GM19328 (cell line): Measurements from ENCODE around the gene COL1A2.

Experiments used
- ATAC-seq: cut with Tn5 transposase; IDR thresholded peaks from one replicate; pipeline ENCODE4 v1.9.1; 2021; ENCODE audit warnings: mild to moderate bottlenecking, moderate library complexity; ENCODE audit not compliant: unreplicated experiment

The COL1A2 gene

GRCh38 chr7:94409200-94409948 lies 14.7 kb downstream of the COL1A2 start:
- no peak for ATAC-seq

- ATAC-seq, result no peak
These were observed 15.9 kb downstream of the COL1A2 start for GRCh38 chr7:94410413-94411187.

- ATAC-seq, result no peak
These were observed 16.4 kb downstream of the COL1A2 start for GRCh38 chr7:94411188-94411466.

GRCh38 chr7:94412762-94413322 lies 18.1 kb downstream of the COL1A2 start:
- no peak for ATAC-seq

GRCh38 chr7:94414481-94414880 lies 19.8 kb downstream of the COL1A2 start:
- no peak for ATAC-seq

GRCh38 chr7:94414980-94415379 lies 20.3 kb downstream of the COL1A2 start:
- no peak for ATAC-seq

GRCh38 chr7:94417306-94417705 lies 22.6 kb downstream of the COL1A2 start:
- ATAC-seq, result no peak

- no peak for ATAC-seq
These were observed 23.2 kb downstream of the COL1A2 start for GRCh38 chr7:94417901-94418300.

GRCh38 chr7:94418851-94419250 lies 24.2 kb downstream of the COL1A2 start:
- no peak for ATAC-seq

GRCh38 chr7:94420328-94420727 lies 25.6 kb downstream of the COL1A2 start:
- ATAC-seq, result no peak

- ATAC-seq, result no peak
These were observed 27.0 kb downstream of the COL1A2 start for GRCh38 chr7:94421681-94422080.

GRCh38 chr7:94422136-94422535 lies 27.4 kb downstream of the COL1A2 start:
- no peak for ATAC-seq

GRCh38 chr7:94422827-94423460 lies 28.2 kb downstream of the COL1A2 start:
- ATAC-seq, result no peak

- no peak for ATAC-seq
These were observed 29.4 kb downstream of the COL1A2 start for GRCh38 chr7:94423863-94424735.

GRCh38 chr7:94425546-94425945 lies 30.9 kb downstream of the COL1A2 start:
- no peak for ATAC-seq

GRCh38 chr7:94426980-94427875 lies 32.5 kb downstream of the COL1A2 start:
- no peak for ATAC-seq

GRCh38 chr7:94429153-94429552 lies 34.5 kb downstream of the COL1A2 start:
- no peak for ATAC-seq

- ATAC-seq, result no peak
These were observed 36.5 kb downstream of the COL1A2 start for GRCh38 chr7:94431176-94431575.

GRCh38 chr7:94431619-94432280 lies 37.1 kb downstream of the COL1A2 start:
- ATAC-seq, result no peak
